Activated CD4-positive, alpha-beta T cell treated with anti-CD3 and anti-CD28 coated beads, Interleukin-2, amount 50 U/mL, for 24 hours (primary cell): ENCODE results near the gene GPAT3.
"Not testable (repeated sequence)": the region's sequence is repeated elsewhere in the genome, so short reads cannot be mapped to it uniquely, and the experiment has no call there.

Experiments
- DNase-seq, 2 donors: peaks; one replicate each; pipeline ENCODE4 v3.0.0-alpha.2; 2020; ENCODE audit warnings: low read depth in 1 of 2, low spot score in 1 of 2

GPAT3 gene

DNA sequence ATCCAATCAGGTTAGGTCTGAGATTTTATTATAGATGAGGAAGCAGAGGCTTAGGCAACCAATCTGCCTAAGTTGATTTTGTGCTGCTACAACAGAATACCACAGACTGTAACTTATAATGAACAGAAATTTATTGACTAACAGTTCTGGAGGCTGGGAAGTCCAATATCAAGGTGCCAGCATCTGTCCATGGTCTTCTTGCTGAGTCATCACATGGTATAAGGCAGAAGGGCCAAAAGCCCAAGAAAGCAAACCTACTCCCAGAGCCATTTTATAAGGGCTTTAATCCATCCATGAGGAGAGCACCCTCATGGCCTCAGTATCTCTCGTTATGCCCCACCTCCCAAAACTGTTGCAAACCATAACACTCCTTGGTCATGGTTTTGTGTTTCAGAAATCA, 55.8 kb downstream of the GPAT3 start:
- no peak for DNase-seq

GRCh38 chr4:83599183-83599582, 63.3 kb downstream of the GPAT3 start:
- no peak for DNase-seq

DNA sequence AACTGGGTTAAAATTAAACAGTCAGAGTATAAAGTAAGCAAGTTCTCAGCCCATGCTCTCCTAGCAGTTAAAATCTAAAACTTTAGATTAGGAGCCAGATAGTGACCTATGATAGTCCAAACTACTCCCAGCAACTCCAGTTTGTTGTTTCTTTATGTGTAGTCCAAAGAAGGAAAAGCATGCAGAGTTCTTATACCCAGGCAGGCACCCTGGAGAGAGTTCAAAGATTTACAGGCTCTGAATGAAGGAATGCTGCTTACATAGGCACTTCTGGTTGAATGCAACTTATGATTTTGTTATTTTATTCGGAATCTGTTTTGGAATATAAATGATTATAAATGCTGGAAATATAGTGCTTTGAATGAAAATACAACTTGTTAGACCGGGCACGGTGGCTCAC, 67.2 kb downstream of the GPAT3 start:
- no peak for DNase-seq

DNA sequence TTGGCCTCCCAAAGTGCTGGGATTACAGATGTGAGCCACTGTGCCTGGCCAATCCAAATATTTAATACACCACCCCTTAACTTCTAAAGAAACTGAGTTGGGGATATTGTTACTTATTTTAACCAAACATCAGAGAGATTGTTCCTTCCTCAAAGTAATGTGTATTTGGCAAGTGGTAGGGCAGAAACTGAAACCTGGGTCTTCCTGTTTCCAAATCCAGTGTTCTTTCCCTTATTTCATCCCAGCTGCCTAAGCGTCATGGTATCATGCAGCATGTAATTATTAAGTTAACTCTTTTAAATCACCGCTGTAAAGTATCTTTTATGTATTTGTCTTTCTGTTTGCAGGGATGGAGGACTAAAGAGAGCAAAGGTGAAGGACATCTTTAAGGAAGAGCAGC, 68.4 kb downstream of the GPAT3 start:
- DNase-seq, result no peak

GRCh38 chr4:83605210-83605609, 69.3 kb downstream of the GPAT3 start:
- no peak for DNase-seq

GRCh38 chr4:83605744-83606172, 69.8 kb downstream of the GPAT3 start:
- DNase-seq, result no peak

DNA sequence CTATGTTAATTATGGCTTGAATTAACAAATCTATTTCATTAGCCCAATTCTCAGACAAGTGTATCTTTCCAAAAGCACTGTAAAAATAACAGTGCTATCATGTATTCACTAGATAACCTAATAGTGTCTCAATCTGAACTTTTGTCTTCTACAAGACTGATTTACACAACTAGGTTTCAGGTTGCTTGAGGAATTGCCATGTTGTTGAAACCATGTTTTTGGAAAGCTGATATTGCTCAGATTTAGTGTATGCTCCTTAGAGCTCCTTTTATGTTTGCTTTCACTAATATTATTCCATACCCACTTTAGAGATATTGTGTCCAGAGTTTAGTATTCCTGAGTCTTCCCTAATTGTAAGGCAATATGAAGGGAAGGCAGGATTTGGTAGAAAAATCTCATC, 70.6 kb downstream of the GPAT3 start:
- DNase-seq, result no peak

DNA sequence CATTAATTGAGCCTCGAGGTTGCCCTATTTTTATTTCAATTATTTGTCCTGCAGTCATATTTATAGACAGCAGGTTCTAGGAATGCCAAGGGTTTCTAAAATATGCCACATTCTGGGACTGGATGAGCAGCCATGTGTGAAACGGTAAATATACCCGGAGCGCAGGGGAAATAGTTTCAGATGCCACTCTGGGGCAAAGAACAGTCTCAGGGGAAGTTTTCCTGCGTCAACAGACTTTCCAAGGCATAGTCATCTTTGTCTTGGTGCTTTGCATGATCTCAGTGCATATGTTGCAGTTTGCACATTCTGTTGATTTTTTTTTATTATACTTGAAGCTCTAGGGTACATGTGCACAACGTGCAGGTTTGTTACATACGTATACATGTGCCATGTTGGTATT, 71.0 kb downstream of the GPAT3 start:
- no peak for DNase-seq

DNA sequence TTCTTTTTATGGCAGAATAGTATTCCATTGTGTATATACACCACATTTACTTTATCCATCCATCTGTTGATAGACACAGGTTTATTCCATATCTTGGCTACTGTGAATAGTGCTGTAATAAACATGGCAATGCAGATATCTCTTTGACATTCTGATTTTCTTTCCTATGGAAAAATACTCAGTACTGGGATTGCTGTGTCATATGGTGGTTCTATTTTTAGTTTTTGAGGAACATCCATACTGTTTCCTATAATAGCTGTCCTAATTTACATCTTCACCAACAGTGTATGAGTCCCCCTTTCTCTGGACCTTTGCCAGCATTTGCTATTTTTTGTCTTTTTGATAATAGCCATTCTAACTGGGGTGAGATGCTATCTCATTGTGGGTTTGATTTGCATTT, 73.5 kb downstream of the GPAT3 start:
- DNase-seq, result no peak

DNA sequence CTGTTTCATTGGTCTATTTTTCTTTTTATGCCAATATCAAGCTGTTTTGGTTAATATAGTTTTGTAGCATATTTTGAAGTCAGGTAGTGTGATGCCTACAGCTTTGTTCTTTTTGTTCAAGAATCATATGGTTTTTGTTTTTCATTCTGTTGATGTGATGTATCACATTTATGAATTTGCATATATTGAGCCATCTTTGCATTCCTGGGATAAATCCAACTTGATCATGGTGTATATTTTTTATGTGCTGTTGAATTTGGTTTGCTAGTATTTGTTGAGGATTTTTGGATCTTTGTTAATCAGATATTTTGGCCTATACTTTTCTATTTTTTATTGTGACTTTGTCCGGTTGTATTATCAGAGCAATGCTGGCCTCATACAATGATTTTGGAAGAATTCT, 74.8 kb downstream of the GPAT3 start:
- DNase-seq, result no peak

GRCh38 chr4:83613023-83613422, 77.1 kb downstream of the GPAT3 start:
- DNase-seq, result no peak

DNA sequence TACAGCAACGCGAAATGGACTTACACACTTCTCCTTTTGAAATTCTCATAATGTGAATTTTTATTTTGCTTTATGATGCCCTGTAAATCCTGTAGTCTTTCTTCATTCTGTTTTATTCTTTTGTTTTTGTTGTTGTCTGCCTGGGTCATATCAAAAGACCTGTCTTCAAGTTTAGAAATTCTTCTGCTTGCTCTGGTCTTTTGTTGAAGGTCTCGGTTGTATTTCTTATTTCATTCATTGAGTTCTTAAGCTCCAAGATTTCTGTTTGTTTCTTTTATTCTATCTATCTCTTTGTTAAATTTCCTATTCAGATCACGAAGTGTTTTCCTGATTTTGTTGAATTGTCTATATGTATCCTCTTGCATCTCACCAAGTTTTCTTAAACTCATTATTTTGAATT, 78.1 kb downstream of the GPAT3 start:
- no peak for DNase-seq

DNA sequence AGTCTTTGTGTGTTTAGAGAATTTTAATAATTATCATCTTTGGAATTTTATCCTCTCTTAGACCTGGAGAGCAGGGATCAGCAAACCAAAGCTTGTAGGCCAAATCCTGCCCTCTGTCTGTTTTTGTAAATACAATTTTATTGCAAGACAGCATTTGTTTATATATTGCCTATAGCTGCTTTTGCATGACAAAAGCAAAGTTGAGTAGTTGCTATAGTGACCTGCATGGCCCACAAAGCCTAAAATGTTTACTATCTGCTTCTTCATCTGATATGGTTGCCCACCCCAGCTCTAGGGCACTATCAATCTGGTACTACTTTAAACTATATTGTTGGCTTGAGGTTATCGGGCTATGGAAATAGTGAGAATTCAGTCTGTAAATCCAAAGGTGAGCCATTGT, 80.3 kb downstream of the GPAT3 start:
- no peak for DNase-seq

GRCh38 chr4:83617371-83618035, 81.6 kb downstream of the GPAT3 start:
- no peak for DNase-seq

DNA sequence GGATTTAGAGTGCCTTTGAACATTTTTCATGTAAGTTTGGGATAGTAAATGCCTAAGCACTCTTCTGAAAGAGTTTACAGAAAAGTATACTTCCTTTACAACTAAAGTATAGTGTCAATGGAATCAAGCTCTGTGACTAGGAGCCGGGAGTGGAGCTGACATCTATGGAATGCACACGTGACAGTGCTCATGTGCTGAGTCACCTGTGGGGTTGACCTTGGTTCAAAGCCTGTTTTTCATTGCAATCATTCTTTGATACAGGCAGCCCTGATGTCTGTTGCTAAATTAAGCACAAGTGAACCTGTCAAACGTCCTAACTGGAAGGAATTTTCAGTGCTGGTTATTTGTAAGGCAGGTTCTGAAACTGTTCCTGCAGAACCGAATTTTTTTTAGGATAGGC, 82.5 kb downstream of the GPAT3 start:
- DNase-seq, result no peak

DNA sequence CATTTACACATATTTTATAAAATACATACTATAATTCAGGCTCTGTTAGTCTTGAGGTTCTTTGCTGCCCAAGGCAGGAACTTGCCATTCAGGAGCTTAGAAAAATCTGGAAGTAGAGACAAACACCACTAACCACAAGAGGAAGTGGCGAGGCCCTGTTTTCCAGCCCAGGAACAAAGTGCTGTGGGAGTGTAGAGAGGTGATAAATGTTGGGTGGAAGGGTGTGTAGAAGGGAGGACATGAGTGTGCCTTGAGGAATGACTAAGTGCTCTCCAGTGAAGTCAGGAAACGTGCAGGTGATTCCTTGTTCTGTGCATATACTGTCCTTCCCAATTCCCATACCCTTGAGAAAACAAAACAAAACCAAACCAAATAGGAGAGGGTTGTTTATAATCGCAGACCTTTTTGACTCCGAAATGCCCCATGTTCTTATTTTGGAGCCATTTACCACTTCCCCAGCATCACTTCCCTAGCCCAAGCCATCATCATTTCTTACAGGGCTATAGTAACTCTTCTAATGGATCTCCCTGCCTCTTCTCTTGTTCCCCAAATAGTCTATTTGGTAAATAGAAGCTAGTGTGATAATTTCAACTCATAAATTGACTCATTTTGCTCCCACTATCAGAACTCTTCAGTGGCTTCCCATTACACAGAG, 83.2 kb downstream of the GPAT3 start:
- no peak for DNase-seq

DNA sequence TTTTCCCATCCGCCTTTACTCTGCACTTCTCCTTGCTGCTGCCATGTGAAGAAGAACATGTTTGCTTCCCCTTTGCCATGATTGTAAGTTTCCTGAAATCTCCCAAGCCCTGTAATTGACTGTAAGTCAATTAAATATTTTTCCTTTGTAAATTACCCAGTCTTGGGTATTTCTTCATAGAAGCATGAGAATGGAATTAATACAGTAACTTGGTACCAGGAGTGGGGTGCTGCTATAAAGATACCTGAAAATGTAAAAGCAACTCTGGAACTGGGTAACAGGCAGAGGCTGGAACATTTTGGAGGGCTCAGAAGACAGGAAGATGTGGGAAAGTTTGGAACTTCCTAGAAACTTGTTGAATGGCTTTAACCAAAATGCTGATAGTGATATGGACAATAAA, 86.2 kb downstream of the GPAT3 start:
- not testable (repeated sequence) for DNase-seq

GRCh38 chr4:83625821-83626220, 89.9 kb downstream of the GPAT3 start:
- DNase-seq, result no peak

- DNase-seq, result no peak
Measured at GRCh38 chr4:83626245-83626836, 90.4 kb downstream of the GPAT3 start.

GRCh38 chr4:83629945-83630721, 94.2 kb downstream of the GPAT3 start:
- no peak for DNase-seq

DNA sequence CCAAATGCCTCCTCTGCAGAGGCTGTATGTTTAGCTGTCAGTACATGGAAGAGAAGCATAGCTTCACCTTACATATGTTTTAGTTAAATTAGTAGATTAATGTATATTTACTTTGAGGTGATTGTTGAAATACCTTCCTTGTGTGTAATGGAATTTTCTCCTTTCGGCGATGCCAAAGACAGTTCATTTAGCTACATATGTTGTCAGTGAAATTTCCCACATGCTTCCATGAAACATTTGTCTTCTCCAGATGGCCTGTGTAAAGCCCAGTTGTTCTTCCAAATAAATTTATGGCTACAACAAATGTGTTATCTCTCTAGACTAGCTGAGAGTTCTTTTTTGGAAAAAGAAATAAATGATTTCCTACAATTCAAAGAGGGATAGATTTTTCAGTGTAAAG, 95.2 kb downstream of the GPAT3 start:
- no peak for DNase-seq

DNA sequence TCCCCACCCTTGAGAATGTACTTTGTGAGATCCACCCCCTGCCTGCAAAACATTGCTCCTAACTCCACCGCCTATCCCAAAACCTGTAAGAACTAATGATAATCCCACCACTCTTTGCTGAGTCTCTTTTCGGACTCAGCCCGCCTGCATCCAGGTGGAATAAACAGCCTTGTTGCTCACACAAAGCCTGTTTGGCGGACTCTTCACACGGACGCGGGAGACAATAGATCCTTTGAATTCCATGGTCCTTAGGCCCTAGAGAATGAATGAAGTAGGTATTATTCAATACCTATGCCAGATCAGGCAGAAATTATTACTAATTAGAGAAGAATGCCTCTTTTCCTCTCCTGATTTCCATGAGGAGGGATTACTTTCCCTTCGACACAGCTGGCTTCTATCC, 101.0 kb downstream of the GPAT3 start:
- DNase-seq, result no peak
